CD4-positive, alpha-beta T cell treated with Interleukin-17A for 4 hours (primary cell): ENCODE data around the gene TMC6.
"Not testable (repeated sequence)": the region's sequence is repeated elsewhere in the genome, so short reads cannot be mapped to it uniquely, and the experiment has no call there.

Experiments
- DNase-seq: peaks from one replicate; pipeline ENCODE4 v3.0.0-alpha.2; 2020; ENCODE audit warnings: mixed read lengths

Gene TMC6

GRCh38 chr17:78128551-78129350 is at the start of gene TMC6:
TSS of gene TMC6 (minus strand) at chr17:78128755. CDS start at chr17:78126832, 1,923 bp downstream.
- DNase-seq: peak; percentile 87

- DNase-seq: peak; percentile 87
These were observed 48.0 kb upstream of the TMC6 start for GRCh38 chr17:78176548-78177025.

GRCh38 chr17:78175643-78175981 is 47.1 kb upstream of the TMC6 start:
- no peak for DNase-seq

- DNase-seq: no peak
These were observed 46.5 kb upstream of the TMC6 start for GRCh38 chr17:78174870-78175642.

GRCh38 chr17:78174346-78174869 is 45.9 kb upstream of the TMC6 start:
- no peak for DNase-seq

GRCh38 chr17:78173097-78173715 is 44.7 kb upstream of the TMC6 start:
- peak; percentile 36 for DNase-seq

GRCh38 chr17:78172249-78173051 is 43.9 kb upstream of the TMC6 start:
- no peak for DNase-seq

GRCh38 chr17:78171591-78172248 is 43.2 kb upstream of the TMC6 start:
- DNase-seq: not testable (repeated sequence)

GRCh38 chr17:78170692-78171590 is 42.4 kb upstream of the TMC6 start:
- DNase-seq: no peak

GRCh38 chr17:78168903-78169793 is 40.6 kb upstream of the TMC6 start:
- DNase-seq: peak; percentile 57

- peak; percentile 93 for DNase-seq
These were observed 39.8 kb upstream of the TMC6 start, which contains the start of gene SYNGR2 for GRCh38 chr17:78168242-78168902. TSS of gene SYNGR2 (plus strand) at chr17:78168581. CDS start at chr17:78168617, 36 bp downstream.

GRCh38 chr17:78166416-78166815 is 37.9 kb upstream of the TMC6 start:
- no peak for DNase-seq

- DNase-seq: no peak
These were observed 36.4 kb upstream of the TMC6 start for GRCh38 chr17:78164748-78165607.

- DNase-seq: no peak
These were observed 35.6 kb upstream of the TMC6 start for GRCh38 chr17:78163881-78164747.

- no peak for DNase-seq
These were observed 31.1 kb upstream of the TMC6 start for GRCh38 chr17:78159575-78160158.
